H1 (cell line): Measurements from ENCODE around the gene UCN. TPM values are rescaled to one million over a fixed set of nuclear protein-coding genes. Genes with fewer than 3 reads are reported as not detected.
A peak's percentile ranks its signal among the peaks of the same experiment; 100 is the strongest.

Experiments
- CTCF ChIA-PET: fragments of 300-600 bp; sonication (Branson Sonifier 250); formaldehyde crosslinking; loops from one replicate; lab custom pipeline; 2021; ENCODE audit not compliant: partially characterized antibody; lab: Charles Lee
- POLR2A ChIA-PET: fragments of 300-600 bp; sonication (Branson Sonifier 250); formaldehyde crosslinking; loops from one replicate; lab custom pipeline; 2021; ENCODE audit warnings: inconsistent platforms; ENCODE audit not compliant: partially characterized antibody; lab: Charles Lee
- DNase-seq, 2 experiments: peaks; one replicate each; pipeline versions ENCODE4 v3.0.0 to v3.0.0-alpha.2; 2010 to 2022; ENCODE audit warnings: low spot score in 2 of 2, low read depth in 1 of 2, mixed read lengths in 1 of 2
- FAIRE-seq: peaks from 2 replicates; lab custom pipeline; 2011; peaks lifted over from hg19 to GRCh38; lab: Jason Lieb, UNC
- H2AFZ ChIP-seq: 2 replicates; pipeline ENCODE4 v1.8.1; 2012; ENCODE audit warnings: low read length, inconsistent platforms
- H2AK5ac ChIP-seq: 2 replicates; pipeline ENCODE4 v1.6.1; 2013; ENCODE audit warnings: low read depth, low read length
- H2BK120ac ChIP-seq: replicated peaks from 2 replicates; pipeline ENCODE3; 2013; ENCODE audit warnings: low read depth, low read length, inconsistent platforms
- H2BK12ac ChIP-seq: 2 replicates; pipeline ENCODE4 v1.6.1; 2013; ENCODE audit warnings: low read depth, low read length
- H2BK15ac ChIP-seq: 2 replicates; pipeline ENCODE4 v1.6.1; 2013; ENCODE audit warnings: low read length
- H2BK20ac ChIP-seq: 2 replicates; pipeline ENCODE4 v1.6.1; 2013; ENCODE audit warnings: low read length
- H2BK5ac ChIP-seq: 2 replicates; pipeline ENCODE4 v1.6.1; 2013; ENCODE audit warnings: low read depth, low read length
- H3K14ac ChIP-seq: 2 replicates; pipeline ENCODE4 v1.6.1; 2013; ENCODE audit warnings: inconsistent platforms; ENCODE audit not compliant: insufficient read length
- H3K18ac ChIP-seq: 2 replicates; pipeline ENCODE4 v1.6.1; 2013; ENCODE audit warnings: low read length; ENCODE audit errors: extremely low read depth
- H3K23ac ChIP-seq: 2 replicates; pipeline ENCODE4 v1.6.1; 2013; ENCODE audit warnings: inconsistent platforms; ENCODE audit not compliant: insufficient read length
- H3K23me2 ChIP-seq: 2 replicates; pipeline ENCODE4 v1.6.1; 2013; ENCODE audit warnings: low read depth, low read length
- H3K27ac ChIP-seq: 2 replicates; pipeline ENCODE4 v1.6.1; 2011; ENCODE audit warnings: low read depth, low read length, inconsistent platforms
- H3K27me3 ChIP-seq, 4 experiments: replicated peaks in 1 of 4; 1 replicate in 1 of 4; 2 replicates in 3 of 4; pipeline versions ENCODE4 v1.6.1 to v1.8.1; 2011 to 2013; ENCODE audit warnings: low read length in 3 of 4, mild to moderate bottlenecking in 3 of 4, inconsistent platforms in 2 of 4, mixed read lengths in 2 of 4, moderate library complexity in 1 of 4; ENCODE audit not compliant: control insufficient read depth in 3 of 4, insufficient read depth in 3 of 4; ENCODE audit errors: extremely low read depth in 1 of 4
- H3K36me3 ChIP-seq, 4 experiments: 2 replicates each; pipeline versions ENCODE4 v1.6.1 to v1.8.1; 2011 to 2013; ENCODE audit warnings: mild to moderate bottlenecking in 4 of 4, low read length in 3 of 4, moderate library complexity in 2 of 4, control low read depth in 1 of 4, inconsistent platforms in 1 of 4; ENCODE audit not compliant: insufficient read depth in 4 of 4, control insufficient read depth in 2 of 4
- H3K4ac ChIP-seq: replicated peaks from 2 replicates; pipeline ENCODE3; 2013; ENCODE audit warnings: low read length, low read depth, mixed read lengths, inconsistent platforms; ENCODE audit not compliant: insufficient read length
- H3K4me1 ChIP-seq, 4 experiments: replicated peaks in 1 of 4; 1 replicate in 1 of 4; 2 replicates in 3 of 4; pipeline versions ENCODE4 v1.6.1 to v1.8.1; 2011 to 2013; ENCODE audit warnings: low read length in 3 of 4, inconsistent platforms in 2 of 4, mixed read lengths in 1 of 4; ENCODE audit not compliant: insufficient read depth in 4 of 4, control insufficient read depth in 3 of 4
- H3K4me2 ChIP-seq, 2 experiments: 2 replicates each; pipeline versions ENCODE4 v1.6.1 to v1.8.1; 2011 to 2013; ENCODE audit warnings: low read depth in 2 of 2, low read length in 2 of 2, control low read depth in 1 of 2, inconsistent platforms in 1 of 2, mild to moderate bottlenecking in 1 of 2; ENCODE audit not compliant: insufficient read depth in 1 of 2
- H3K4me3 ChIP-seq, 4 experiments: fragments of 200-600, 300-600 bp in 1 of 4; sonication (generic), shearing (Covaris generic), sonication (Bioruptor Twin) in 1 of 4; 2 replicates each; pipeline versions ENCODE4 v1.5.1 to v1.8.1; 2011 to 2016; ENCODE audit warnings: low read length in 4 of 4, low read depth in 3 of 4, control low read depth in 2 of 4, inconsistent platforms in 2 of 4, mild to moderate bottlenecking in 2 of 4, mixed read lengths in 1 of 4, moderate library complexity in 1 of 4; ENCODE audit not compliant: insufficient read depth in 2 of 4; ENCODE audit errors: extremely low read depth in 1 of 4
- H3K56ac ChIP-seq: replicated peaks from 2 replicates; pipeline ENCODE3; 2013; ENCODE audit warnings: low read depth, mild to moderate bottlenecking, mixed read lengths, low read length, inconsistent platforms; ENCODE audit not compliant: insufficient read length
- H3K79me1 ChIP-seq: 2 replicates; pipeline ENCODE4 v1.6.1; 2013; ENCODE audit warnings: low read depth, low read length, control low read depth
- H3K79me2 ChIP-seq, 2 experiments: 2 replicates each; pipeline versions ENCODE4 v1.6.1 to v1.8.1; 2012 to 2013; ENCODE audit warnings: low read length in 2 of 2, mild to moderate bottlenecking in 2 of 2, inconsistent platforms in 1 of 2; ENCODE audit not compliant: insufficient read depth in 2 of 2, control insufficient read depth in 1 of 2
- H3K9ac ChIP-seq, 4 experiments: replicated peaks in 1 of 4; 1 replicate in 1 of 4; 2 replicates in 3 of 4; pipeline versions ENCODE4 v1.6.1 to v1.8.1; 2011 to 2013; ENCODE audit warnings: low read depth in 3 of 4, low read length in 3 of 4, control low read depth in 2 of 4, mild to moderate bottlenecking in 2 of 4, moderate library complexity in 2 of 4, inconsistent platforms in 1 of 4; ENCODE audit errors: extremely low read depth in 1 of 4
- H3K9me3 ChIP-seq, 2 experiments: 2 replicates each; pipeline versions ENCODE4 v1.6.1 to v1.8.1; 2012 to 2013; ENCODE audit warnings: mild to moderate bottlenecking in 2 of 2, moderate library complexity in 2 of 2, control low read depth in 1 of 2, inconsistent platforms in 1 of 2, low read depth in 1 of 2, low read length in 1 of 2, mixed read lengths in 1 of 2; ENCODE audit not compliant: insufficient read depth in 2 of 2
- H4K20me1 ChIP-seq, 2 experiments: replicated peaks in 1 of 2; 2 replicates each; pipeline versions ENCODE3 to v1.8.1; 2011 to 2013; ENCODE audit warnings: inconsistent platforms in 2 of 2, low read length in 2 of 2, mild to moderate bottlenecking in 1 of 2; ENCODE audit not compliant: insufficient read depth in 2 of 2, control insufficient read depth in 1 of 2
- H4K5ac ChIP-seq: 2 replicates; pipeline ENCODE4 v1.6.1; 2013; ENCODE audit warnings: low read length, low read depth, mixed read lengths, inconsistent platforms; ENCODE audit not compliant: insufficient read length
- H4K8ac ChIP-seq: 2 replicates; pipeline ENCODE4 v1.8.0; 2013; ENCODE audit warnings: mild to moderate bottlenecking, moderate library complexity, low read length, inconsistent platforms; ENCODE audit not compliant: insufficient read depth; ENCODE audit errors: extremely low read depth
- H4K91ac ChIP-seq: replicated peaks from 2 replicates; pipeline ENCODE3; 2013; ENCODE audit warnings: low read length, mixed read lengths, inconsistent platforms; ENCODE audit not compliant: insufficient read length
- BRCA1 ChIP-seq: IDR thresholded peaks from 2 replicates; pipeline ENCODE4 v1.6.1; 2012; ENCODE audit warnings: low read depth, low read length, improper control_type of control experiment
- CHD2 ChIP-seq: IDR thresholded peaks from 2 replicates; pipeline ENCODE4 v1.6.1; 2012; ENCODE audit warnings: low read length, improper control_type of control experiment
- CREB1 ChIP-seq: IDR thresholded peaks from 2 replicates; pipeline ENCODE4 v1.6.1; 2012; ENCODE audit warnings: inconsistent platforms
- EGR1 ChIP-seq: IDR thresholded peaks from 2 replicates; pipeline ENCODE4 v1.6.1; 2011; ENCODE audit warnings: low read depth, low read length, borderline replicate concordance
- EP300 ChIP-seq, 2 experiments: IDR thresholded peaks; 1 replicate in 1 of 2; 2 replicates in 1 of 2; pipeline ENCODE4 v1.6.1; 2011 to 2012; ENCODE audit warnings: low read depth in 2 of 2, low read length in 2 of 2, mild to moderate bottlenecking in 2 of 2, borderline replicate concordance in 1 of 2, inconsistent platforms in 1 of 2, moderate library complexity in 1 of 2
- RBBP5 ChIP-seq: IDR thresholded peaks from 2 replicates; pipeline ENCODE4 v1.7.1; 2012; ENCODE audit warnings: low read depth, mild to moderate bottlenecking, inconsistent platforms, low read length, moderate library complexity, borderline replicate concordance
- RNF2 ChIP-seq: fragments of 200-900, 300-1000 bp; sonication (generic); IDR thresholded peaks from 2 replicates; pipeline ENCODE4 v1.7.1; 2016; ENCODE audit warnings: borderline replicate concordance, low read depth, mild to moderate bottlenecking, antibody characterized with exemption, low read length; ENCODE audit not compliant: poor library complexity, severe bottlenecking; ENCODE audit errors: missing control alignments
- RXRA ChIP-seq: IDR thresholded peaks from 2 replicates; pipeline ENCODE4 v1.6.1; 2011; ENCODE audit warnings: low read depth, mild to moderate bottlenecking, low read length, moderate library complexity; ENCODE audit not compliant: insufficient read depth
- SP4 ChIP-seq: IDR thresholded peaks from 2 replicates; pipeline ENCODE4 v1.6.1; 2012; ENCODE audit warnings: low read length, inconsistent platforms
- SUZ12 ChIP-seq: fragments of 200-600 bp; sonication (generic); IDR thresholded peaks from 2 replicates; pipeline ENCODE4 v1.6.1; 2012; ENCODE audit warnings: mild to moderate bottlenecking, inconsistent platforms, low read length, moderate library complexity, mixed read lengths
- ZNF274 ChIP-seq: IDR thresholded peaks from 2 replicates; pipeline ENCODE4 v1.7.0; 2012; ENCODE audit warnings: low read length, borderline replicate concordance; ENCODE audit errors: extremely low read depth
- WGBS, 2 experiments: shearing (Covaris generic) in 1 of 2; methylation state at CpG; one replicate each; pipeline versions ENCODE4 v1.1.6 to v1.1.7; 2013 to 2015; ENCODE audit warnings: low lambda C conversion rate in 2 of 2, mixed read lengths in 2 of 2, inconsistent platforms in 1 of 2, low coverage in 1 of 2, missing lambda C conversion rate in 1 of 2; ENCODE audit not compliant: insufficient replicate concordance in 2 of 2, insufficient coverage in 1 of 2, insufficient read length in 1 of 2; ENCODE audit errors: extremely low coverage in 1 of 2, missing lambda C conversion rate in 1 of 2; 5-methylcytosine and 5-hydroxymethylcytosine counted together
- polyA plus RNA-seq, 7 experiments: library from polyadenylated mRNA; depleted of rRNA in 3 of 7; stranded (reverse) in 5 of 7; unstranded in 2 of 7; fragments of >200 nt in 5 of 7; fragments of 200-250 nt in 2 of 7; gene quantifications; 1 replicate in 5 of 7; 2 replicates in 1 of 7; 4 replicates in 1 of 7; pipeline versions ENCODE4 v1.2.1 to v1.2.3, GENCODE V29; 2011 to 2013; ENCODE audit warnings: missing spikeins in 2 of 7, mixed read lengths in 2 of 7
- total RNA-seq: library from RNA; stranded (reverse); fragmentation: NEBNext Ultra II Directional; extraction: Animal tissue kit (Norgen Biotek cat#: 25700); gene quantifications from 2 replicates; pipeline ENCODE4 v1.2.1, GENCODE V29; 2021

Gene UCN
- total and polyA plus RNA-seq, 2 of the 8 experiments (the other 6 are each of a cell fraction or from before 2014, with no cell fraction given): 0.35 TPM; not detected in 1

DNA sequence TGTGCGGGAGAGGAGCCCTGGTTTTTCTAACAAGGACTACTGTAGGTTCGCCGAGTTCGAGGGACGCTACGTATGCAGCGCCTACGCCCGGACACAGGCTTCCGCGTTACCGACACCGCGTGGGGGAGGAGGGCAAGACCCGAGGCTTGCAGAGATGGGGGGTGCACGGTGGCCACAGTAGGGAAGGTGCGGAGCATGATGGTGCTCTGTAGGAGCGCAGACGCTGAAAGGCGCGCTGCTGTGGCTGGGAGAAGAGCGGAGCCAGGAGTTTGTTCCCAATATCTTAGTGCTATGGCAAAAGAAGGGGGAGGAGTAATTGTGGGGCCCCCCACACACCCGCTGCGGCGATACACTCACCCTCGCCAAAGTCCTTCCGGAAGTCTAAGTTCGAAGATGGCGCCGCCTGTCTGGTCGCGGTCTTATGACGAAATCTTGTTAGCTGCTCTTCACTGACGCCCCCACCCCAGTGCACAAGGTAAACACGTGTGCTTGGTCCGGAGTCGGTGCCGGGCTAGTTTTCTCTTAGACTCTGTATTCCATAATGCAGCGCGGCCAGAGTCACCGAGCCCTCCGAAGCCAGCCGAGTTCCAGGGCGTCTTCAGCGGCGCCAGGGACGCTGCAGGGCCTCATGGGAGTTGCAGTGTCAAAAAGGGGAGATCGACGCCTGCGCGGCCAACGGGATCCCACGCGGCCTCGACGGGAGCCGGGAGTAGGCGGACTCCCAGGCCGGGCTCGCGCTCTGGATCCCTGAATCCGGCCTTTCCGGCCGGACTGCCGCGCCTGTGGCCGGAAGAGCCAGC lies 48.3 kb upstream of the UCN start, which contains the start of gene GTF3C2:
GTF3C2 (minus strand) TSS at position 383 of the 800 bp plus-strand sequence. CDS start 13,210 bp downstream, outside the sequence.
- H3K9ac ChIP-seq: peak within 1 kb of the TSS; percentile 61 to 98 (median 96)
- WGBS, 2 experiments: 2% methylated on average over 54 of the region's 67 CpGs; no CpG with 5 or more reads in 1 of the 2 experiments
- no peak within 1 kb of the TSS for H2BK20ac ChIP-seq
- no peak within 1 kb of the TSS for H2BK15ac ChIP-seq
- peak within 1 kb of the TSS; percentile 63 to 69 for H3K4me2 ChIP-seq
- peak within 1 kb of the TSS; percentile 94 for H2BK5ac ChIP-seq
- DNase-seq: peak; percentile 92 to 93
- H3K79me1 ChIP-seq: no peaks in the 10 kb centered on the region; the same call in 1 of the 2 replicates
- peaks cover 11 to 57% of the 10 kb centered on the region in 2 experiments; a peak in 3 of 4 replicates for H3K79me2 ChIP-seq
- no peak for FAIRE-seq
- H3K36me3 ChIP-seq: no peaks in the 10 kb centered on the region
- ChIA-PET CTCF (interaction anchor here (0.6 to 1.2 kb wide), 6 partner anchors 10 to 53 kb away, joined by 3 to 5 read pairs (median 3); no protein-coding TSS in a partner anchor), POLR2A (interaction anchor here (0.7 to 9.5 kb wide), 43 partner anchors 7 to 327 kb away, joined by 3 to 135 read pairs (median 4); partner anchors contain the start of genes CAD, EIF2B4, FNDC4 and MPV17)
- no peak within 1 kb of the TSS; the same call in 1 of the 2 replicates for H2AK5ac ChIP-seq
- H2AFZ ChIP-seq: peak within 1 kb of the TSS; percentile 66; the same call in 1 of the 2 replicates
- H4K20me1 ChIP-seq: peaks cover 0 to 3% of the 10 kb centered on the region in 2 experiments
- H3K56ac ChIP-seq: peak within 1 kb of the TSS; percentile 91
- H3K4me3 ChIP-seq: peak within 1 kb of the TSS; percentile 68 to 97 (median 90)
- H3K23me2 ChIP-seq: no peaks in the 10 kb centered on the region
- peaks cover 0 to 12% (median 4%) of the 10 kb centered on the region in 4 experiments; a peak in 4 of 7 replicates for H3K4me1 ChIP-seq
- H3K9me3 ChIP-seq: no peaks in the 10 kb centered on the region
- no peak within 1 kb of the TSS for H2BK120ac ChIP-seq
- no peak within 1 kb of the TSS for H3K14ac ChIP-seq
- H3K23ac ChIP-seq: no peak within 1 kb of the TSS
- H4K91ac ChIP-seq: peak within 1 kb of the TSS; percentile 96
- peak within 1 kb of the TSS; percentile 85 for H4K5ac ChIP-seq
- H2BK12ac ChIP-seq: peak within 1 kb of the TSS; percentile 73
- peak within 1 kb of the TSS; percentile 81 for H3K4ac ChIP-seq
- H3K27me3 ChIP-seq: no peaks in the 10 kb centered on the region
- peak within 1 kb of the TSS; percentile 96 for H4K8ac ChIP-seq
- peak within 1 kb of the TSS; percentile 89 for H3K18ac ChIP-seq
- peak within 1 kb of the TSS; percentile 95 for H3K27ac ChIP-seq
- TF ChIP-seq EP300 (IDR thresholded peaks at IDR 0.05; ENCODE audit: borderline replicate concordance in 1 of 2, low read depth in 2 of 2, low read length in 2 of 2) (no peak), SUZ12 (no peak), CHD2 (peak; percentile 76; the same call in 1 of the 2 replicates), SP4 (0 out of 2 replicates have a peak, but pooled peaks have one; percentile 29), RNF2 (no peak), RXRA (no peak), BRCA1 (no peak), EGR1 (peak; percentile 40; the same call in 1 of the 2 replicates), ZNF274 (no peak), RBBP5 (peak; percentile 90), CREB1 (peak; percentile 98)
